Measurements from ENCODE around the gene CD320.
"Not testable (repeated sequence)": the region's sequence is repeated elsewhere in the genome, so short reads cannot be mapped to it uniquely, and the experiment has no call there.

Gene CD320

GRCh38 chr19:8307965-8308866 lies at the start of gene CD320:
Gene CD320 (minus strand): TSS chr19:8308358. CDS start chr19:8308290, 68 bp downstream.
- peak; percentile 85 for DNase-seq

GRCh38 chr19:8357007-8357521 lies 48.9 kb upstream of the CD320 start:
- DNase-seq = no peak

- no peak for DNase-seq
Measured at GRCh38 chr19:8355631-8356402, 47.7 kb upstream of the CD320 start.

- not testable (repeated sequence) for DNase-seq
Measured at GRCh38 chr19:8352845-8353244, 44.7 kb upstream of the CD320 start.

GRCh38 chr19:8352134-8352827 lies 44.1 kb upstream of the CD320 start:
- no peak for DNase-seq

- DNase-seq = not testable (repeated sequence)
Measured at GRCh38 chr19:8349629-8350372, 41.6 kb upstream of the CD320 start.

- DNase-seq = no peak
Measured at GRCh38 chr19:8343483-8343844, 35.3 kb upstream of the CD320 start.

GRCh38 chr19:8342684-8343482 lies 34.7 kb upstream of the CD320 start, which contains the start of gene KANK3:
Gene KANK3 (minus strand): TSS chr19:8343262. CDS start chr19:8337828, 5,434 bp downstream.
- DNase-seq = peak; percentile 91

- no peak for DNase-seq
Measured at GRCh38 chr19:8342316-8342683, 34.1 kb upstream of the CD320 start.

- DNase-seq = not testable (repeated sequence)
Measured at GRCh38 chr19:8341504-8341903, 33.3 kb upstream of the CD320 start.

GRCh38 chr19:8340341-8341096 lies 32.4 kb upstream of the CD320 start:
- DNase-seq = no peak

- no peak for DNase-seq
Measured at GRCh38 chr19:8338835-8339234, 30.7 kb upstream of the CD320 start.

GRCh38 chr19:8337728-8338127 lies 29.6 kb upstream of the CD320 start:
- no peak for DNase-seq

GRCh38 chr19:8336660-8337059 lies 28.5 kb upstream of the CD320 start:
- no peak for DNase-seq

- no peak for DNase-seq
Measured at GRCh38 chr19:8336072-8336569, 28.0 kb upstream of the CD320 start.

GRCh38 chr19:8335343-8336071 lies 27.3 kb upstream of the CD320 start:
- DNase-seq = peak; percentile 29

- DNase-seq = peak; percentile 30
Measured at GRCh38 chr19:8334458-8335342, 26.5 kb upstream of the CD320 start.

- DNase-seq = no peak
Measured at GRCh38 chr19:8333767-8334457, 25.8 kb upstream of the CD320 start.

Data from stimulated activated CD4-positive, alpha-beta T cell treated with anti-CD3 and anti-CD28 coated beads, Interleukin-12 subunit alpha, Interleukin-12 subunit beta, amount 100 ng/mL, for 4 hours (primary cell).